Inferior parietal cortex (tissue), 1 donor: ENCODE measurements around the gene EFEMP1.
A peak's percentile ranks its signal among the peaks of the same experiment; 100 is the strongest.

Source experiments
- DNase-seq: peaks from one replicate; pipeline ENCODE4 v3.0.0-alpha.2; 2016; ENCODE audit errors: extremely low spot score

Gene EFEMP1

GRCh38 chr2:55923091-55923981 lies at the start of gene EFEMP1:
TSS of gene EFEMP1 (minus strand) at chr2:55923782. CDS start at chr2:55922440, 1,342 bp downstream.
- DNase-seq: no peak

- no peak for DNase-seq
Measured at GRCh38 chr2:55970500-55970899, 46.9 kb upstream of the EFEMP1 start.

- no peak for DNase-seq
Measured at GRCh38 chr2:55968941-55969340, 45.4 kb upstream of the EFEMP1 start.

GRCh38 chr2:55966401-55967118 lies 43.0 kb upstream of the EFEMP1 start:
- no peak for DNase-seq

- no peak for DNase-seq
Measured at GRCh38 chr2:55965966-55966365, 42.4 kb upstream of the EFEMP1 start.

GRCh38 chr2:55965276-55965675 lies 41.7 kb upstream of the EFEMP1 start:
- no peak for DNase-seq

GRCh38 chr2:55962915-55963314 lies 39.3 kb upstream of the EFEMP1 start:
- no peak for DNase-seq

GRCh38 chr2:55961318-55961911 lies 37.8 kb upstream of the EFEMP1 start:
- DNase-seq: peak; percentile 77

- no peak for DNase-seq
Measured at GRCh38 chr2:55958756-55959155, 35.2 kb upstream of the EFEMP1 start.

GRCh38 chr2:55957142-55957541 lies 33.6 kb upstream of the EFEMP1 start:
- no peak for DNase-seq

GRCh38 chr2:55954306-55955035 lies 30.9 kb upstream of the EFEMP1 start:
- DNase-seq: no peak

GRCh38 chr2:55952415-55952814 lies 28.8 kb upstream of the EFEMP1 start:
- DNase-seq: no peak

GRCh38 chr2:55951533-55951932 lies 28.0 kb upstream of the EFEMP1 start:
- no peak for DNase-seq

- DNase-seq: no peak
Measured at GRCh38 chr2:55949613-55950012, 26.0 kb upstream of the EFEMP1 start.

- DNase-seq: no peak
Measured at GRCh38 chr2:55949211-55949610, 25.6 kb upstream of the EFEMP1 start.

- no peak for DNase-seq
Measured at GRCh38 chr2:55948176-55948923, 24.8 kb upstream of the EFEMP1 start.

GRCh38 chr2:55947752-55948151 lies 24.2 kb upstream of the EFEMP1 start:
- DNase-seq: no peak

GRCh38 chr2:55946793-55947192 lies 23.2 kb upstream of the EFEMP1 start:
- DNase-seq: no peak

GRCh38 chr2:55943466-55943865 lies 19.9 kb upstream of the EFEMP1 start:
- no peak for DNase-seq

- DNase-seq: no peak
Measured at GRCh38 chr2:55936351-55936750, 12.8 kb upstream of the EFEMP1 start.

GRCh38 chr2:55934337-55934736 lies 10.8 kb upstream of the EFEMP1 start:
- no peak for DNase-seq
